HG03103 (cell line): ENCODE measurements around the gene TMEM89.

Source experiments
- ATAC-seq: cut with Tn5 transposase; IDR thresholded peaks from one replicate; pipeline ENCODE4 v1.9.1; 2021; ENCODE audit warnings: low read depth; ENCODE audit not compliant: unreplicated experiment

Gene TMEM89

GRCh38 chr3:48593337-48593736, 28.2 kb downstream of the TMEM89 start:
- ATAC-seq = no peak

- ATAC-seq = no peak
Measured at GRCh38 chr3:48592519-48593087, 29.0 kb downstream of the TMEM89 start.

- no peak for ATAC-seq
Measured at GRCh38 chr3:48591886-48592518, 29.6 kb downstream of the TMEM89 start.

- no peak for ATAC-seq
Measured at GRCh38 chr3:48591436-48591835, 30.1 kb downstream of the TMEM89 start.

- ATAC-seq = no peak
Measured at GRCh38 chr3:48588230-48588629, 33.3 kb downstream of the TMEM89 start.

GRCh38 chr3:48587686-48588085, 33.9 kb downstream of the TMEM89 start:
- ATAC-seq = no peak

GRCh38 chr3:48585411-48585810, 36.2 kb downstream of the TMEM89 start:
- no peak for ATAC-seq

GRCh38 chr3:48584836-48585235, 36.7 kb downstream of the TMEM89 start:
- no peak for ATAC-seq

GRCh38 chr3:48581621-48582481, 39.7 kb downstream of the TMEM89 start:
- no peak for ATAC-seq

- no peak for ATAC-seq
Measured at GRCh38 chr3:48576647-48577046, 44.9 kb downstream of the TMEM89 start.

- ATAC-seq = no peak
Measured at GRCh38 chr3:48575366-48575765, 46.2 kb downstream of the TMEM89 start.

GRCh38 chr3:48573973-48574585, 47.5 kb downstream of the TMEM89 start:
- ATAC-seq = no peak

GRCh38 chr3:48572517-48572916, 49.1 kb downstream of the TMEM89 start:
- ATAC-seq = no peak

GRCh38 chr3:48571938-48572337, 49.6 kb downstream of the TMEM89 start:
- no peak for ATAC-seq
